OCI-LY3 (cell line): ENCODE data around the gene BCAT1.

Source experiments
- H2AFZ ChIP-seq: fragments of 200-600, 300-600 bp; shearing (Covaris generic); 2 replicates; pipeline ENCODE4 v1.6.0; 2014; ENCODE audit warnings: antibody characterized with exemption, low read depth, low read length
- H3K27ac ChIP-seq: fragments of 200-600, 300-600 bp; sonication (generic); 2 replicates; pipeline ENCODE4 v1.5.1; 2014; ENCODE audit warnings: mild to moderate bottlenecking, low read length, moderate library complexity, mixed read lengths
- H3K27me3 ChIP-seq: fragments of 200-600, 300-600 bp; sonication (generic); 2 replicates; pipeline ENCODE4 v1.6.1; 2014; ENCODE audit warnings: low read depth, low read length, mixed read lengths
- H3K36me3 ChIP-seq: fragments of 200-600, 300-600 bp; sonication (generic); replicated peaks from 2 replicates; pipeline ENCODE3; 2014; ENCODE audit warnings: low read depth, low read length, mixed read lengths
- H3K4me1 ChIP-seq: fragments of 300-600, 200-600 bp; sonication (generic); 2 replicates; pipeline ENCODE4 v1.6.1; 2014; ENCODE audit warnings: low read length, mixed read lengths
- H3K4me2 ChIP-seq: fragments of 200-600, 300-600 bp; sonication (generic); 2 replicates; pipeline ENCODE4 v1.6.1; 2014; ENCODE audit warnings: low read length, mixed read lengths
- H3K4me3 ChIP-seq: fragments of 300-600, 200-600 bp; sonication (generic); 2 replicates; pipeline ENCODE4 v1.5.1; 2014; ENCODE audit warnings: antibody characterized with exemption, mild to moderate bottlenecking, low read length, moderate library complexity
- H3K79me2 ChIP-seq: fragments of 300-600, 200-600 bp; shearing (Covaris generic); 2 replicates; pipeline ENCODE4 v1.6.1; 2014; ENCODE audit warnings: mild to moderate bottlenecking, low read length, mixed read lengths
- H3K9ac ChIP-seq: fragments of 300-600, 200-600 bp; shearing (Covaris generic); 2 replicates; pipeline ENCODE4 v1.6.0; 2014; ENCODE audit warnings: mild to moderate bottlenecking, low read length, moderate library complexity
- H3K9me3 ChIP-seq: fragments of 200-600, 300-600 bp; shearing (Covaris generic); 2 replicates; pipeline ENCODE4 v1.6.1; 2014; ENCODE audit warnings: low read length, mixed read lengths; ENCODE audit not compliant: insufficient read depth
- H4K20me1 ChIP-seq: fragments of 200-600, 300-600 bp; sonication (generic); 2 replicates; pipeline ENCODE4 v1.6.1; 2016; ENCODE audit warnings: low read length, mixed read lengths; ENCODE audit not compliant: insufficient read depth
- CTCF ChIP-seq: fragments of 200-600, 300-600 bp; sonication (generic); IDR thresholded peaks from 2 replicates; pipeline ENCODE4 v1.5.1; 2014; ENCODE audit warnings: antibody characterized with exemption, low read length, low read depth
- EZH2phosphoT487 ChIP-seq: fragments of 200-600 bp; shearing (Covaris generic); IDR thresholded peaks from 2 replicates; pipeline ENCODE4 v1.6.1; 2018; ENCODE audit warnings: antibody characterized with exemption, mixed run types, low read depth

Gene BCAT1

GRCh38 chr12:24977711-24978110 lies 28.8 kb upstream of the BCAT1 start:
- no peaks in the 10 kb centered on the region for H3K9me3 ChIP-seq
- H3K4me2 ChIP-seq: no peak overlapping the region
- no peaks in the 10 kb centered on the region for H3K27me3 ChIP-seq
- no peak overlapping the region for H2AFZ ChIP-seq
- no peak overlapping the region for H3K9ac ChIP-seq
- TF ChIP-seq CTCF (no peak), EZH2phosphoT487 (no peak)
- no peaks in the 10 kb centered on the region for H3K36me3 ChIP-seq
- H3K27ac ChIP-seq: no peak overlapping the region
- H3K4me3 ChIP-seq: no peak overlapping the region
- peaks cover 10% of the 10 kb centered on the region for H3K4me1 ChIP-seq
- H4K20me1 ChIP-seq: no peaks in the 10 kb centered on the region
- no peaks in the 10 kb centered on the region for H3K79me2 ChIP-seq

- H3K79me2 ChIP-seq: no peaks in the 10 kb centered on the region
- H2AFZ ChIP-seq: no peak overlapping the region
- H3K9me3 ChIP-seq: no peaks in the 10 kb centered on the region
- no peaks in the 10 kb centered on the region for H3K36me3 ChIP-seq
- no peaks in the 10 kb centered on the region for H4K20me1 ChIP-seq
- H3K27me3 ChIP-seq: no peaks in the 10 kb centered on the region
- no peak for TF ChIP-seq CTCF
- no peak for TF ChIP-seq EZH2phosphoT487
- no peak overlapping the region for H3K4me2 ChIP-seq
- H3K4me3 ChIP-seq: no peak overlapping the region
- H3K9ac ChIP-seq: no peak overlapping the region
- H3K27ac ChIP-seq: no peak overlapping the region
- peaks cover 10% of the 10 kb centered on the region for H3K4me1 ChIP-seq
Observed at GRCh38 chr12:24977060-24977459, 28.2 kb upstream of the BCAT1 start.

- no peaks in the 10 kb centered on the region for H3K36me3 ChIP-seq
- H3K27me3 ChIP-seq: no peaks in the 10 kb centered on the region
- H3K9ac ChIP-seq: no peak overlapping the region
- H3K4me3 ChIP-seq: no peak overlapping the region
- H3K9me3 ChIP-seq: no peaks in the 10 kb centered on the region
- no peak overlapping the region for H3K27ac ChIP-seq
- no peak overlapping the region for H2AFZ ChIP-seq
- no peak overlapping the region for H3K4me2 ChIP-seq
- H3K4me1 ChIP-seq: peaks cover 10% of the 10 kb centered on the region
- no peak for TF ChIP-seq CTCF
- no peak for TF ChIP-seq EZH2phosphoT487
- no peaks in the 10 kb centered on the region for H4K20me1 ChIP-seq
- H3K79me2 ChIP-seq: no peaks in the 10 kb centered on the region
Observed at GRCh38 chr12:24975425-24975824, 26.5 kb upstream of the BCAT1 start.

GRCh38 chr12:24974216-24974615 lies 25.3 kb upstream of the BCAT1 start:
- Histone ChIP-seq H3K4me1 (peaks cover 10% of the 10 kb centered on the region), H3K9ac (no peak overlapping the region), H3K27ac (no peak overlapping the region), H3K4me3 (no peak overlapping the region), H4K20me1 (no peaks in the 10 kb centered on the region), H3K27me3 (no peaks in the 10 kb centered on the region), H3K9me3 (no peaks in the 10 kb centered on the region), H3K36me3 (no peaks in the 10 kb centered on the region), H3K79me2 (no peaks in the 10 kb centered on the region), H2AFZ (no peak overlapping the region), H3K4me2 (no peak overlapping the region)
- TF ChIP-seq EZH2phosphoT487: no peak
- TF ChIP-seq CTCF: no peak
